ENCODE data around the gene BICD2.

DNA sequence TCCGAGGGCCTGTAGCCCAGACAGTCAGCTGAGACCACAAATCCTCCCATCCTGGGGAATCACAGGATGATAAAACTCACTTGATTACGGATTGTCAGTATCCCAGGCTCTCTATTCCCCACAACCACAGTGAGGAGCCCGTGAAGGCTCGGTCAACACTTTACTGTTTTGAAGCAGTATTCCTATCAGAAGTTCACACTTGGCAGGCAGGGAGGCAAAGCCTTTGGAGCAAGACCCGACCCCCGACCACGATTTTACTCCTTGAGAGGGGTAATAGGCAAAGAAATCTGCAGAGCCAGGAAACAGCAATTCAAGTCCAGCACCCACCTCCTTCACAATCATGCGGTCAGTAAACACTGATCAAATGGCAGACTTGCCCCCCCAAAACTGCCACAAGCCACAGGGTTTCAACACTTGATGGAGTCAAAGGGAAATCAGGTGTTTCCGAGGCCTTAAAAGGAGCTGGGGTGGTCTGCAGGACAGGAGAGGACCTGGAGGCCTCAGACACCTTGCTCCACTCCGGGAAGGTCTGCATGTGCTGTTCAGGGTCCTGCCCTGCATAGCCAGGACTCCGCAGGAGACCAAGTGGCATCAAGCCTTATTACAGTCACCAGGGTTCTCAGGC, 25.2 kb downstream of the BICD2 start:
- TF ChIP-seq, protein P1, sequence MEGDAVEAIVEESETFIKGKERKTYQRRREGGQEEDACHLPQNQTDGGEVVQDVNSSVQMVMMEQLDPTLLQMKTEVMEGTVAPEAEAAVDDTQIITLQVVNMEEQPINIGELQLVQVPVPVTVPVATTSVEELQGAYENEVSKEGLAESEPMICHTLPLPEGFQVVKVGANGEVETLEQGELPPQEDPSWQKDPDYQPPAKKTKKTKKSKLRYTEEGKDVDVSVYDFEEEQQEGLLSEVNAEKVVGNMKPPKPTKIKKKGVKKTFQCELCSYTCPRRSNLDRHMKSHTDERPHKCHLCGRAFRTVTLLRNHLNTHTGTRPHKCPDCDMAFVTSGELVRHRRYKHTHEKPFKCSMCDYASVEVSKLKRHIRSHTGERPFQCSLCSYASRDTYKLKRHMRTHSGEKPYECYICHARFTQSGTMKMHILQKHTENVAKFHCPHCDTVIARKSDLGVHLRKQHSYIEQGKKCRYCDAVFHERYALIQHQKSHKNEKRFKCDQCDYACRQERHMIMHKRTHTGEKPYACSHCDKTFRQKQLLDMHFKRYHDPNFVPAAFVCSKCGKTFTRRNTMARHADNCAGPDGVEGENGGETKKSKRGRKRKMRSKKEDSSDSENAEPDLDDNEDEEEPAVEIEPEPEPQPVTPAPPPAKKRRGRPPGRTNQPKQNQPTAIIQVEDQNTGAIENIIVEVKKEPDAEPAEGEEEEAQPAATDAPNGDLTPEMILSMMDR (IDR thresholded peaks at IDR 0.05; ENCODE audit: insufficient read depth, low read depth, low read length): no peak
- no peak for TF ChIP-seq EZH2 (IDR thresholded peaks at IDR 0.05; ENCODE audit: insufficient read depth, low read length)
